Transverse colon (tissue), 4 donors: ENCODE measurements around the gene NTNG1. TPM values are rescaled to one million over a fixed set of nuclear protein-coding genes. Genes with fewer than 3 reads are reported as not detected.

ENCODE experiments used
- DNase-seq: peaks from one replicate; pipeline ENCODE4 v3.0.0-alpha.2; 2019
- H3K27ac ChIP-seq, 4 donors: fragments of 200-600 bp; sonication (generic); 2 replicates each; pipeline ENCODE4 v1.5.1; 2016 to 2018; ENCODE audit warnings: inconsistent platforms in 4 of 4
- H3K27me3 ChIP-seq: fragments of 200-600 bp; sonication (generic); 2 replicates; pipeline ENCODE4 v1.5.1; 2017; ENCODE audit warnings: inconsistent platforms
- H3K36me3 ChIP-seq, 4 donors: fragments of 200-600 bp; sonication (generic); 2 replicates each; pipeline ENCODE4 v1.5.1; 2017 to 2019; ENCODE audit warnings: inconsistent platforms in 4 of 4
- H3K4me1 ChIP-seq, 4 donors: fragments of 200-600 bp; sonication (generic); 2 replicates each; pipeline ENCODE4 v1.5.1; 2017 to 2020; ENCODE audit warnings: inconsistent platforms in 4 of 4
- H3K4me3 ChIP-seq, 4 donors: fragments of 200-600 bp; sonication (generic); 1 replicate in 1 of 4; 2 replicates in 3 of 4; pipeline versions ENCODE4 v1.5.1 to v1.6.1; 2017 to 2019; ENCODE audit warnings: inconsistent platforms in 4 of 4
- H3K9me3 ChIP-seq, 2 donors: fragments of 200-600 bp; sonication (generic); 2 replicates each; pipeline ENCODE4 v1.5.1; 2017 to 2019; ENCODE audit warnings: inconsistent platforms in 2 of 2
- CTCF ChIP-seq, 5 experiments: fragments of 200-600 bp in 3 of 5; fragments of 450-650 bp in 2 of 5; sonication (generic) in 3 of 5; IDR thresholded peaks; 1 replicate in 2 of 5; 2 replicates in 3 of 5; pipeline ENCODE4 v1.5.1; 2016 to 2017; ENCODE audit warnings: antibody characterized with exemption in 5 of 5, inconsistent platforms in 3 of 5, mild to moderate bottlenecking in 2 of 5, moderate library complexity in 1 of 5
- EP300 ChIP-seq: sonication (generic); formaldehyde crosslinking; IDR thresholded peaks from one replicate; pipeline ENCODE4 v1.6.1; 2017; ENCODE audit warnings: antibody characterized with exemption, low read depth
- POLR2A ChIP-seq: fragments of 450-650 bp; IDR thresholded peaks from one replicate; pipeline ENCODE4 v1.6.1; 2016; ENCODE audit warnings: antibody characterized with exemption, mild to moderate bottlenecking, moderate library complexity
- POLR2AphosphoS5 ChIP-seq, 3 donors: sonication (generic); formaldehyde crosslinking; IDR thresholded peaks; one replicate each; pipeline ENCODE4 v1.6.1; 2016; ENCODE audit warnings: antibody characterized with exemption in 3 of 3
- WGBS, 2 donors: methylation state at CpG; one replicate each; pipeline ENCODE4 v1.1.5; 2018; ENCODE audit warnings: low coverage in 1 of 2; 5-methylcytosine and 5-hydroxymethylcytosine counted together
- in situ Hi-C, 4 donors: fragments of 200-750 bp; cut with MboI; loops; one replicate each; pipeline versions ENCODE4 v1.15.0 to v1.15.1; 2017; ENCODE audit warnings: low sequenced_read_pairs in 3 of 4, low pct_ligation_motif_present in 1 of 4, low pct_unique_long_range_greater_than_20kb in 1 of 4
- intact Hi-C: fragments of 100-400 bp; cut with DNase I; formaldehyde crosslinking; loops from one replicate; pipeline ENCODE4 v1.15.1; 2023; ENCODE audit warnings: low total_unique reads
- total RNA-seq, 4 donors: library from RNA; depleted of rRNA; stranded (reverse); fragments of >200 nt; gene quantifications; one replicate each; pipeline ENCODE4 v1.1.0, GENCODE V29; 2016

Gene NTNG1
- total RNA-seq, 4 donors from 2014 or later, result 1.8 to 6.4 (median 3.5) TPM; not detected in 1

- no peak for DNase-seq
- intact Hi-C loops (no loop called here), in situ Hi-C loops (no loop called here)
- no peaks in the 10 kb centered on the region for H3K36me3 ChIP-seq
- TF ChIP-seq POLR2A, result no peak
- TF ChIP-seq POLR2AphosphoS5 (IDR thresholded peaks at IDR 0.05), result no peak
- TF ChIP-seq EP300, result no peak
- no peak for TF ChIP-seq CTCF (IDR thresholded peaks at IDR 0.05)
- H3K4me1 ChIP-seq, result no peaks in the 10 kb centered on the region
- no peak overlapping the region for H3K27ac ChIP-seq
- WGBS, 2 donors, result 63 to 67% methylated on average over 1 of the region's 1 CpG
- H3K27me3 ChIP-seq, result no peaks in the 10 kb centered on the region
- H3K9me3 ChIP-seq, result no peaks in the 10 kb centered on the region
- no peak overlapping the region for H3K4me3 ChIP-seq
These were observed 203.5 kb downstream of the NTNG1 start for GRCh38 chr1:107344268-107344760.

- Histone ChIP-seq H3K27ac (no peak overlapping the region), H3K9me3 (no peaks in the 10 kb centered on the region), H3K36me3 (no peaks in the 10 kb centered on the region), H3K4me3 (no peak overlapping the region), H3K27me3 (no peaks in the 10 kb centered on the region), H3K4me1 (no peaks in the 10 kb centered on the region)
- TF ChIP-seq POLR2A, result no peak
- TF ChIP-seq CTCF (IDR thresholded peaks at IDR 0.05), result no peak
- TF ChIP-seq POLR2AphosphoS5 (IDR thresholded peaks at IDR 0.05), result no peak
- TF ChIP-seq EP300, result no peak
- intact Hi-C loops (no loop called here), in situ Hi-C loops (no loop called here)
- DNase-seq, result no peak
- 79 to 87% methylated on average over 3 of the region's 3 CpGs for WGBS, 2 donors
These were observed 204.0 kb downstream of the NTNG1 start for GRCh38 chr1:107344836-107345235.

DNA sequence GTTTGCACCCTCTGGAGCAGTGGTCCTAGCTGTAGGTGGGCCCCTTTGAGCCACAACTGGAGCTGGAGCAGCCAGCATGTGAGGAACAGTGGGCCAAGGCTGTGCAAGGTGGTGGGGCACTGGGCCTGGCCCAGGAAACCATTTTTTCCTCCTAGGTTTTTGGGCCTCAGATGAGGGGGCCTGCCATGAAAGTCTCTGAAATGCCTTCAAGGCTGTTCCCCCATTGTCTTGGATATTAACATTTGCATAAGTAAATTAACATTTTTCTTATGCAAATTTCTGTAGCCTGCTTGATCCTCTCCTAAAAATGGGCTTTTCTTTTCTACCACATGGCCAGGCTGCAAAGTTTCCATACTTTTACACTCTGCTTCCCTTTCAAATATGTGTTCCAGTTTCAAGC is 212.0 kb downstream of the NTNG1 start:
- intact Hi-C loops, result no loop called here
- Histone ChIP-seq H3K27ac (no peak overlapping the region), H3K27me3 (no peaks in the 10 kb centered on the region), H3K4me1 (no peaks in the 10 kb centered on the region), H3K9me3 (no peaks in the 10 kb centered on the region), H3K36me3 (no peaks in the 10 kb centered on the region), H3K4me3 (no peak overlapping the region)
- no peak for DNase-seq
- in situ Hi-C loops, result no loop called here
- TF ChIP-seq CTCF (IDR thresholded peaks at IDR 0.05), result no peak
- no peak for TF ChIP-seq POLR2AphosphoS5 (IDR thresholded peaks at IDR 0.05)
- no peak for TF ChIP-seq POLR2A
- TF ChIP-seq EP300, result no peak

GRCh38 chr1:107357376-107357775 is 216.5 kb downstream of the NTNG1 start:
- intact Hi-C loops, result no loop called here
- H3K4me3 ChIP-seq, result no peak overlapping the region
- H3K36me3 ChIP-seq, result no peaks in the 10 kb centered on the region
- no peak for DNase-seq
- no peaks in the 10 kb centered on the region for H3K4me1 ChIP-seq
- H3K27me3 ChIP-seq, result no peaks in the 10 kb centered on the region
- H3K9me3 ChIP-seq, result no peaks in the 10 kb centered on the region
- no peak for TF ChIP-seq POLR2AphosphoS5 (IDR thresholded peaks at IDR 0.05)
- no peak for TF ChIP-seq POLR2A
- no peak for TF ChIP-seq CTCF (IDR thresholded peaks at IDR 0.05)
- no peak for TF ChIP-seq EP300
- no peak overlapping the region for H3K27ac ChIP-seq
- 52% methylated on average over 1 of the region's 1 CpG for WGBS, 2 donors
- in situ Hi-C loops, result no loop called here
